ENCODE results near the gene AKR7A2.
"Not testable (repeated sequence)": the region's sequence is repeated elsewhere in the genome, so short reads cannot be mapped to it uniquely, and the experiment has no call there.

Gene AKR7A2

GRCh38 chr1:19274636-19275035 is 37.3 kb downstream of the AKR7A2 start:
- no peak for DNase-seq (ENCODE audit: low read depth)
- TF ChIP-seq CTCF (conservative IDR thresholded peaks at IDR 0.05; ENCODE audit: control insufficient read depth, insufficient read depth, low read depth, low read length), result no peak
- H3K4me3 ChIP-seq (ENCODE audit: control insufficient read depth, low read depth, low read length), result no peak overlapping the region

GRCh38 chr1:19273844-19274531 is 38.0 kb downstream of the AKR7A2 start:
- not testable (repeated sequence) for DNase-seq (ENCODE audit: low read depth); H3K4me3 ChIP-seq (ENCODE audit: control insufficient read depth, low read depth, low read length)

GRCh38 chr1:19273106-19273843 is 38.7 kb downstream of the AKR7A2 start:
- TF ChIP-seq CTCF (conservative IDR thresholded peaks at IDR 0.05; ENCODE audit: control insufficient read depth, insufficient read depth, low read depth, low read length), result no peak
- H3K4me3 ChIP-seq (ENCODE audit: control insufficient read depth, low read depth, low read length), result no peak overlapping the region
- DNase-seq (ENCODE audit: low read depth), result no peak

- no peak for TF ChIP-seq CTCF (conservative IDR thresholded peaks at IDR 0.05; ENCODE audit: control insufficient read depth, insufficient read depth, low read depth, low read length)
- no peak for DNase-seq (ENCODE audit: low read depth)
- H3K4me3 ChIP-seq (ENCODE audit: control insufficient read depth, low read depth, low read length), result no peak overlapping the region
These were observed 39.9 kb downstream of the AKR7A2 start for GRCh38 chr1:19272064-19272463.

- H3K4me3 ChIP-seq (ENCODE audit: control insufficient read depth, low read depth, low read length); DNase-seq (ENCODE audit: low read depth): not testable (repeated sequence)
These were observed 41.6 kb downstream of the AKR7A2 start for GRCh38 chr1:19270343-19270730.

GRCh38 chr1:19269427-19270342 is 42.3 kb downstream of the AKR7A2 start:
- not testable (repeated sequence) for H3K4me3 ChIP-seq (ENCODE audit: control insufficient read depth, low read depth, low read length); DNase-seq (ENCODE audit: low read depth)

- no peak overlapping the region for H3K4me3 ChIP-seq (ENCODE audit: control insufficient read depth, low read depth, low read length)
- DNase-seq (ENCODE audit: low read depth), result no peak
- no peak for TF ChIP-seq CTCF (conservative IDR thresholded peaks at IDR 0.05; ENCODE audit: control insufficient read depth, insufficient read depth, low read depth, low read length)
These were observed 43.5 kb downstream of the AKR7A2 start for GRCh38 chr1:19268445-19268844.

- DNase-seq (ENCODE audit: low read depth), result no peak
- H3K4me3 ChIP-seq (ENCODE audit: control insufficient read depth, low read depth, low read length), result no peak overlapping the region
- TF ChIP-seq CTCF (conservative IDR thresholded peaks at IDR 0.05; ENCODE audit: control insufficient read depth, insufficient read depth, low read depth, low read length), result no peak
These were observed 49.2 kb downstream of the AKR7A2 start for GRCh38 chr1:19262744-19263143.

All from fibroblast of mammary gland (primary cell).